Renal cortical epithelial cell (primary cell): ENCODE results near the gene TMIGD2. TPM values are rescaled to one million over a fixed set of nuclear protein-coding genes. Genes with fewer than 3 reads are reported as not detected.
"Not testable (repeated sequence)": the region's sequence is repeated elsewhere in the genome, so short reads cannot be mapped to it uniquely, and the experiment has no call there.

ENCODE experiments used
- DNase-seq: peaks from one replicate; pipeline ENCODE4 v3.0.0-alpha.2; 2011; ENCODE audit warnings: low read depth
- total RNA-seq: library from RNA; depleted of rRNA; stranded (reverse); fragments of >200 nt; gene quantifications from 2 replicates; pipeline ENCODE4 v1.2.3, GENCODE V29; 2014

The TMIGD2 gene
- total RNA-seq, 1 donor from 2014 or later = not detected

GRCh38 chr19:4267901-4268815, 34.0 kb downstream of the TMIGD2 start:
- DNase-seq = no peak

GRCh38 chr19:4267101-4267900, 34.9 kb downstream of the TMIGD2 start:
- peak; percentile 23 for DNase-seq

GRCh38 chr19:4266253-4267000, 35.8 kb downstream of the TMIGD2 start:
- no peak for DNase-seq

GRCh38 chr19:4264812-4265211, 37.4 kb downstream of the TMIGD2 start:
- no peak for DNase-seq

GRCh38 chr19:4260613-4261191, 41.5 kb downstream of the TMIGD2 start:
- no peak for DNase-seq

- DNase-seq = no peak
These were observed 44.0 kb downstream of the TMIGD2 start for GRCh38 chr19:4258181-4258580.

- no peak for DNase-seq
These were observed 45.2 kb downstream of the TMIGD2 start for GRCh38 chr19:4257025-4257424.

GRCh38 chr19:4256563-4256962, 45.6 kb downstream of the TMIGD2 start:
- DNase-seq = no peak

- peak; percentile 98 for DNase-seq
These were observed 55.2 kb downstream of the TMIGD2 start, which contains the start of gene YJU2 for GRCh38 chr19:4246767-4247593. Gene YJU2 (plus strand): TSS chr19:4247080. CDS start chr19:4247147, 67 bp downstream.

- DNase-seq = not testable (repeated sequence)
These were observed 56.3 kb downstream of the TMIGD2 start for GRCh38 chr19:4245938-4246337.

Other genes with a start within 250 kb of the TMIGD2 start
- 22.6 and 38.1 TPM in 2 replicates for gene ZBTB7A, start 235.5 kb downstream of the TMIGD2 start, total RNA-seq
- 124 and 126 TPM in 2 replicates for gene MAP2K2, start 178.3 kb downstream of the TMIGD2 start, total RNA-seq
- gene CREB3L3, start 148.8 kb downstream of the TMIGD2 start, total RNA-seq = not detected in 2 replicates
- gene SIRT6, start 119.8 kb downstream of the TMIGD2 start, total RNA-seq = 9.7 and 19.2 TPM in 2 replicates
- gene ANKRD24, start 119.7 kb downstream of the TMIGD2 start, total RNA-seq = 1.7 TPM in 1 of 2 replicates, not detected in the other
- gene EBI3, start 72.9 kb downstream of the TMIGD2 start, total RNA-seq = 1.3 and 2.4 TPM in 2 replicates
- 19.8 and 25.7 TPM in 2 replicates for gene YJU2, start 55.3 kb downstream of the TMIGD2 start, total RNA-seq
- gene SHD, start 23.1 kb downstream of the TMIGD2 start, total RNA-seq = not detected in 2 replicates
- 1.0 and 5.6 TPM in 2 replicates for gene FSD1, start 2.2 kb upstream of the TMIGD2 start, total RNA-seq
- 26.6 and 89.1 TPM in 2 replicates for gene STAP2, start 36.4 kb upstream of the TMIGD2 start, total RNA-seq
- 6.9 and 7.2 TPM in 2 replicates for gene MPND, start 41.2 kb upstream of the TMIGD2 start, total RNA-seq
- 30.6 and 51.2 TPM in 2 replicates for gene SH3GL1, start 98.2 kb upstream of the TMIGD2 start, total RNA-seq
- 5.6 and 10.9 TPM in 2 replicates for gene CHAF1A, start 100.3 kb upstream of the TMIGD2 start, total RNA-seq
- 101 and 105 TPM in 2 replicates for gene UBXN6, start 155.4 kb upstream of the TMIGD2 start, total RNA-seq
- gene HDGFL2, start 169.9 kb upstream of the TMIGD2 start, total RNA-seq = 47.2 and 59.5 TPM in 2 replicates
- under 0.01 and 0.10 TPM in 2 replicates for gene PLIN4, start 216.1 kb upstream of the TMIGD2 start, total RNA-seq
- 0.17 and 0.40 TPM in 2 replicates for gene PLIN5, start 232.8 kb upstream of the TMIGD2 start, total RNA-seq
- 0.17 and 2.9 TPM in 2 replicates for gene LRG1, start 237.6 kb upstream of the TMIGD2 start, total RNA-seq